IPS-18a (cell line): ENCODE measurements around the gene CRACR2B.

Source experiments
- H3K27ac ChIP-seq: one replicate; pipeline ENCODE4 v1.5.1; 2013; ENCODE audit warnings: low read length
- H3K27me3 ChIP-seq: one replicate; pipeline ENCODE4 v1.6.1; 2013; ENCODE audit warnings: mild to moderate bottlenecking, low read length; ENCODE audit not compliant: control insufficient read depth, insufficient read depth
- H3K36me3 ChIP-seq: one replicate; pipeline ENCODE4 v1.6.1; 2013; ENCODE audit warnings: low read depth, low read length; ENCODE audit not compliant: control insufficient read depth
- H3K4me1 ChIP-seq: one replicate; pipeline ENCODE4 v1.6.1; 2013; ENCODE audit warnings: low read depth, low read length; ENCODE audit not compliant: control insufficient read depth
- H3K4me3 ChIP-seq: one replicate; pipeline ENCODE4 v1.5.1; 2013; ENCODE audit warnings: low read length
- H3K9ac ChIP-seq: one replicate; pipeline ENCODE4 v1.6.1; 2013; ENCODE audit warnings: mild to moderate bottlenecking, low read length, moderate library complexity
- H3K9me3 ChIP-seq: one replicate; pipeline ENCODE4 v1.6.1; 2013; ENCODE audit warnings: low read depth, low read length; ENCODE audit not compliant: control insufficient read depth

Gene CRACR2B

GRCh38 chr11:796565-797295, 31.0 kb upstream of the CRACR2B start:
- Histone ChIP-seq H3K4me3 (peak overlapping the region; percentile 65), H3K36me3 (peaks cover 4% of the 10 kb centered on the region), H3K27me3 (no peaks in the 10 kb centered on the region), H3K27ac (no peak overlapping the region), H3K4me1 (peaks cover 4% of the 10 kb centered on the region), H3K9ac (peak overlapping the region; percentile 87), H3K9me3 (no peaks in the 10 kb centered on the region)

GRCh38 chr11:797296-798092, 30.2 kb upstream of the CRACR2B start:
- peaks cover 4% of the 10 kb centered on the region for H3K4me1 ChIP-seq
- no peaks in the 10 kb centered on the region for H3K27me3 ChIP-seq
- no peaks in the 10 kb centered on the region for H3K9me3 ChIP-seq
- H3K36me3 ChIP-seq, result peaks cover 5% of the 10 kb centered on the region
- no peak overlapping the region for H3K27ac ChIP-seq
- H3K9ac ChIP-seq, result peak overlapping the region; percentile 87
- peak overlapping the region; percentile 65 for H3K4me3 ChIP-seq

- peaks cover 4% of the 10 kb centered on the region for H3K4me1 ChIP-seq
Measured at GRCh38 chr11:798093-798713, 29.5 kb upstream of the CRACR2B start, which contains the start of gene SLC25A22. Gene SLC25A22, minus strand, starts transcription at chr11:798281. Its CDS starts 3,275 bp downstream, at chr11:795006.

GRCh38 chr11:799641-800316, 27.9 kb upstream of the CRACR2B start:
- Histone ChIP-seq H3K9ac (no peak overlapping the region), H3K4me1 (peaks cover 10% of the 10 kb centered on the region), H3K36me3 (peaks cover 5% of the 10 kb centered on the region), H3K4me3 (no peak overlapping the region), H3K27me3 (no peaks in the 10 kb centered on the region), H3K27ac (no peak overlapping the region), H3K9me3 (no peaks in the 10 kb centered on the region)

More at GRCh38 chr11:798093-798713, 29.5 kb upstream of the CRACR2B start, which contains the start of gene SLC25A22:
- Histone ChIP-seq H3K27ac (no peak within 1 kb of the TSS), H3K36me3 (peaks cover 5% of the 10 kb centered on the region), H3K9me3 (no peaks in the 10 kb centered on the region), H3K4me3 (peak within 1 kb of the TSS; percentile 65), H3K9ac (peak within 1 kb of the TSS; percentile 87), H3K27me3 (no peaks in the 10 kb centered on the region)

- Histone ChIP-seq H3K4me1 (peaks cover 10% of the 10 kb centered on the region), H3K9ac (no peak overlapping the region), H3K9me3 (no peaks in the 10 kb centered on the region), H3K27me3 (no peaks in the 10 kb centered on the region), H3K4me3 (no peak overlapping the region), H3K27ac (no peak overlapping the region), H3K36me3 (peaks cover 5% of the 10 kb centered on the region)
Measured at GRCh38 chr11:800473-800872, 27.2 kb upstream of the CRACR2B start.

GRCh38 chr11:801097-801780, 26.5 kb upstream of the CRACR2B start:
- Histone ChIP-seq H3K4me3 (no peak overlapping the region), H3K27me3 (no peaks in the 10 kb centered on the region), H3K4me1 (peaks cover 10% of the 10 kb centered on the region), H3K9ac (no peak overlapping the region), H3K9me3 (no peaks in the 10 kb centered on the region), H3K36me3 (peaks cover 5% of the 10 kb centered on the region), H3K27ac (no peak overlapping the region)

GRCh38 chr11:802018-802617, 25.6 kb upstream of the CRACR2B start:
- H3K36me3 ChIP-seq, result peaks cover 5% of the 10 kb centered on the region
- no peaks in the 10 kb centered on the region for H3K9me3 ChIP-seq
- no peaks in the 10 kb centered on the region for H3K27me3 ChIP-seq
- H3K4me1 ChIP-seq, result peaks cover 5% of the 10 kb centered on the region
- no peak overlapping the region for H3K27ac ChIP-seq
- no peak overlapping the region for H3K4me3 ChIP-seq
- H3K9ac ChIP-seq, result no peak overlapping the region

- Histone ChIP-seq H3K4me1 (peaks cover 5% of the 10 kb centered on the region), H3K27me3 (no peaks in the 10 kb centered on the region), H3K27ac (no peak overlapping the region), H3K9me3 (no peaks in the 10 kb centered on the region), H3K36me3 (peaks cover 5% of the 10 kb centered on the region), H3K4me3 (no peak overlapping the region), H3K9ac (no peak overlapping the region)
Measured at GRCh38 chr11:802693-803466, 24.8 kb upstream of the CRACR2B start.

- Histone ChIP-seq H3K9me3 (no peaks in the 10 kb centered on the region), H3K36me3 (peaks cover 5% of the 10 kb centered on the region), H3K27me3 (no peaks in the 10 kb centered on the region), H3K4me3 (no peak overlapping the region), H3K4me1 (peaks cover 5% of the 10 kb centered on the region), H3K9ac (no peak overlapping the region), H3K27ac (no peak overlapping the region)
Measured at GRCh38 chr11:803467-803742, 24.3 kb upstream of the CRACR2B start.
